GM18520 (cell line): Measurements from ENCODE around the gene CD209.
"Not testable (repeated sequence)": the region's sequence is repeated elsewhere in the genome, so short reads cannot be mapped to it uniquely, and the experiment has no call there.

Source experiments
- ATAC-seq: cut with Tn5 transposase; IDR thresholded peaks from one replicate; pipeline ENCODE4 v1.9.1; 2021; ENCODE audit not compliant: unreplicated experiment

Gene CD209, protein sequence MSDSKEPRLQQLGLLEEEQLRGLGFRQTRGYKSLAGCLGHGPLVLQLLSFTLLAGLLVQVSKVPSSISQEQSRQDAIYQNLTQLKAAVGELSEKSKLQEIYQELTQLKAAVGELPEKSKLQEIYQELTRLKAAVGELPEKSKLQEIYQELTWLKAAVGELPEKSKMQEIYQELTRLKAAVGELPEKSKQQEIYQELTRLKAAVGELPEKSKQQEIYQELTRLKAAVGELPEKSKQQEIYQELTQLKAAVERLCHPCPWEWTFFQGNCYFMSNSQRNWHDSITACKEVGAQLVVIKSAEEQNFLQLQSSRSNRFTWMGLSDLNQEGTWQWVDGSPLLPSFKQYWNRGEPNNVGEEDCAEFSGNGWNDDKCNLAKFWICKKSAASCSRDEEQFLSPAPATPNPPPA

DNA sequence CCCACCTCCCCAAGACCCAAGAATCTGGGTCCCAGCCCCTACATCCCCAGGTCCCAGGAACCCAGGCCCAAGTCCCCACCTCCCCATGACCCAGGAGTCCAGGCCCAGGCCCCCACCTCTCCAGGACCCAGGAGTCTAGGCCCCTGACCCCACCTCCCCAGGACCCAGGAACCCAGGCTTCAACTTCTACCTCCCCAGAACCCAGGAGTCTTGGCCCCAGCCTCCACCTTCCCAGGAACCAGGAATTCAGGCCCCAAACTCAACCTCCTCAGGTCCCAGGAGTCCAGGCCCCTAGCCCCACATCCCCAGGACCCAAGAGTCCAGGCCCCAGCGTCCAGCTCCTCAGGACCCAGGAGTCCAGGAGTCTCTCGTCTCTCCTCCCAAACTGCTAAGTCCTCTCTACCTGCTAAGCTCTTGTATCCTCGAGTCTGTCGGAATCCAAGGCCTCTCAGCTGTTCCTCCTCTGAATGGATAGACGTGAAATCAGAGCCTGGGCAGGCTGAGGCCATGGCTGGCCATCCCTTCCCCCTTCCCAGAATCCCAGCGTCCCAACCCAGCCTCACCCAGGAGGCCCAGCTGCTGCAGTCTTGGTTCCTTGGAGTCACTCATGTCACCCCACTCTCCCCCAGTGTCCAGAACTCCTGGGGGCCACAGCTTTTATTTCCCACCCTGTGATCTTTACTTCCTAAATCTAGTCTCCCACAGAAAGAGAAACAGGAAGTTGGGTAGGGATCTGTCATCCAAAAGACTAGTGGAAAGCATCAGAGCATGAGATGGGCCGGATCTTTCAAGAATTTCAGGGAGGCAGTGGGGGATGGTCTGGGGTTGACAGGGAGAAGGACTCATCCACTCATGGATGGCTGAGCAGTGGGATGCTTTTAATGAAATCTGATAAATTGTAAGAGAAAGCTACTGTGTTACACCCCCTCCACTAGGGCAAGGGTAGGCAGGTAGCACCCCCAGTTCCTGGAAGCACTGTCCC is at the start of gene CD209:
Gene CD209 (minus strand): TSS at position 632 of the 982 bp plus-strand sequence. CDS start 23 bp downstream, at position 609.
- ATAC-seq = no peak

DNA sequence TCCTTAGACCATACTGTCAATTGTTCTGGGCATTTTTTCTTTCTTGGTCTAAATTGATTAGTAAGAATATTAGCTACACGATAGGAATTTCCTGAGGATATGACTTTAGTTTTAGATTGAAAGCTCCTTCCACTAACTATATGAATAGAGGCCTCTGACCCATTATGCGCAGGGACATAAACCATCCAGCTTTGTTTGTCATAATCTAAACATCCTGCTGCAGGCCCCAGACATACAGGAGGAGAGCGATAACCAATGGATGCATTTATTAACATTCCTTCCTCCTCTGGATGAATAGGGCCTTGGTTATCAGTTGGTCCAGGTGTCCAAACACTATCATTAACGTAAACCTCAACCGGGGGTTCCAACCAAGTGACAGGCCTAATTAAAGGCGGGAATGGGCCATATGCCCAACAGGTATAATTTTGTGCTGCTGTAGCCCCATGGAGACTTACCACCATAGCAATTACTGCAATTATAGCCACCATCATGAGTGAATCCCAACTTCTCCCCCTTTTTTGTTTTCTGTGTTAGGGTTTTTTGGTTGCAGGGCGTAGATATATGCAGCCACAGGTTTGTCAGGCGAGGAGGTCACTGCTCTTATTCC is 48.3 kb upstream of the CD209 start:
- ATAC-seq = no peak

DNA sequence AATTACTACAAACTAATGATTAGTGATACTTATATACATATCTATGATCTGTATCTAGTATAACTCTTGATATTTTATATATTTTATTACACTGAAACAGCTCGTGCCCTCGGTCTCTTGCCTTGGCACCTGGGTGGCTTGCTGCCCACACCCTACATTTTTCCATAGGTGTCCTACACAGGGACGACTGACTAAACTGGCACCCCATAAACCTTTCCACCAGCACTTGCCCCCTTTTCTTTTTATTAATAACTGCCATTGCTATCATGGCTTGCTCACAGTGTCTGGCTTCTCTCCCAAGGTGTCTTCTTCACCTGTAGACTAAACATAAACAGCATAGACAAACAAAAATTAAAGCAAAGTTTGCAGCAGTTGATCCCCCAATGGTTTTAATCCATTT is 46.2 kb upstream of the CD209 start:
- no peak for ATAC-seq

DNA sequence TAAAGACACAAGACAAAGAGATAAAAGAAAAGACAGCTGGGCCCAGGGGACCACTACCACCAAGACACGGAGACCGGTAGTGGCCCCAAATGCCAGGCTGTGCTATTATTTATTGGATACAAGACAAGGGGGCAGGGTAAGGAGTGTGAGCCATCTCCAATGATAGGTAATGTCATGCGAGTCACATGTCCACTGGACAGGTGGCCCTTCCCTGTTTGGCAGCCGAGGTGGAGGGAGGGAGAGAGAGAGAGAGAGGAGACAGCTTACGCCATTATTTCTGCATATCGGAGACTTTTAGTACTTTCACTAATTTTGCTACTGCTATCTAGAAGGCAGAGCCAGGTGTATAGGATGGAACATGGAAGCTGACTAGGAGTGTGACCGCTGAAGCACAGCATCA is 45.4 kb upstream of the CD209 start:
- not testable (repeated sequence) for ATAC-seq

DNA sequence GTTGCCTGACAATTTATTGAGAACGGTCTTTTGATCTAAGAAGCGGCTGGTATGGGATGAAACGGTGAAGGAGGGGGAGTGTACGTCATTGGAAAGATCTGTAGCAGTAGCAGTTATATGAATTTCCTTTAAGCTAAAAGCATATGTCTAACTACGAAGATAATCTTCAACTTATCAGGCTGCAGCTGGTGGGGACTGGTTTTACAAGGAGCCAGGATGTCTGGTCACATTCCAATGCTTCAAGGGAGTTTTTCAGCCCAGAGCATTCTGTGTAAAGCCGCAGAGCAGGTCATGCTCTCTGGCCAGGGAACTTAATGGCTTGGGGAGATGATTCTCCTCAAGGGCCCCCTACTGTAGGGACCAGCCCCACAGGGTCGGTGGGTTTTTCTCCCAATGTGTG is 44.9 kb upstream of the CD209 start:
- ATAC-seq = no peak

DNA sequence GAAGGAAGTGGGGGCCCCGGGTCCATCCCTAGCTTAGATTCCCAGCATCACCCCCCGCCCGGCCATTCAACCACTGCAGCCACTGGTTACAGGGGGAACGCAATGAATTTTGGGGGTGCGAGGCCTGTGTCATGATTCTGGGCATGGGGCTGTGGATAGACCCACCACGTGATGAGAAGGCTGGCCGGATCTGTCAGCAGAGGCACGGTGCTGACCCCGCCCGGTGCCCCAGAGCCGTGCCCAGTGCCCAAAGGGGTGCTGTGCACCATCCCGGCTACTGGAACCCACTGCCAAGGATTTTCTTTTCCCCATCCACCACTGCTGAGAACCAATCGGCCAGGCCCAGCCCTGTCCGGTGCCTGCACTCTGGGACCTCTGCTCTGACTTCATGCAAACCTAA is 43.1 kb upstream of the CD209 start:
- ATAC-seq = no peak

DNA sequence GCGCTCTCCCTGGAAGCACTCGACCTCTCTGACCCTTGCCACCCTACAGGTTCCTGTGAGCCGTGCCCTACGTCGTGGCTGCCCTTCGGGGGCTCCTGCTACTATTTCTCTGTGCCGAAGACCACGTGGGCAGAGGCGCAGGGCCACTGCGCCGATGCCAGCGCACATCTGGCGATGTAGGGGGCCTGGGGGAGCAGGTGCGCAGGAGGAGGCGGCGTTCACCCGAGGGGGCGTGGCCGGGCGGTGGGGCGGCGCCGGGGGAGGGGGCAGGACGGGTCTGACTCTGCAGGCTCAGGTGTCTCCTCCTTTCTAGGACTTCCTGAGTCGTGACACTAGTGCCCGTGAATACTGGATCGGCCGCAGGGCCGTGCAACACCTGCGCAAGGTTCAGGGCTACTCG is 42.1 kb upstream of the CD209 start:
- no peak for ATAC-seq

DNA sequence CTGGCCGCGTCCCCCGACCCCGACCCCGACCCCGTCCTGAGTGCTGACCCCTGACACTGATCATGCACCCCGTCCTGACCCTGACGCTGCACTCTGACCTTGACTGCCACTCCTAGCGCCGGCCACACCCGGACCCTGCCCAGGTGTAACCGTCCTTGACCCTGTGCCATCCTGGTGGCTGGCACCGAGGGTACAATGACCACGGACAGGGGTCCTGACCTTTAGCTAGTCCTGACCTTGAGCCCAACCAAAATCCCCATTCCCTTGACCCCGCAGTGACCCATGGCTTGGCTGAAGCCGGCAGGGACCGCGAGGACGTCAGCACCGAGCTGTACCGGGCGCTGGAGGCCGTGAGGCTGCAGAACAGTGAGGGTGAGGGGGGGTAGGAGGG is 41.6 kb upstream of the CD209 start:
- no peak for ATAC-seq

DNA sequence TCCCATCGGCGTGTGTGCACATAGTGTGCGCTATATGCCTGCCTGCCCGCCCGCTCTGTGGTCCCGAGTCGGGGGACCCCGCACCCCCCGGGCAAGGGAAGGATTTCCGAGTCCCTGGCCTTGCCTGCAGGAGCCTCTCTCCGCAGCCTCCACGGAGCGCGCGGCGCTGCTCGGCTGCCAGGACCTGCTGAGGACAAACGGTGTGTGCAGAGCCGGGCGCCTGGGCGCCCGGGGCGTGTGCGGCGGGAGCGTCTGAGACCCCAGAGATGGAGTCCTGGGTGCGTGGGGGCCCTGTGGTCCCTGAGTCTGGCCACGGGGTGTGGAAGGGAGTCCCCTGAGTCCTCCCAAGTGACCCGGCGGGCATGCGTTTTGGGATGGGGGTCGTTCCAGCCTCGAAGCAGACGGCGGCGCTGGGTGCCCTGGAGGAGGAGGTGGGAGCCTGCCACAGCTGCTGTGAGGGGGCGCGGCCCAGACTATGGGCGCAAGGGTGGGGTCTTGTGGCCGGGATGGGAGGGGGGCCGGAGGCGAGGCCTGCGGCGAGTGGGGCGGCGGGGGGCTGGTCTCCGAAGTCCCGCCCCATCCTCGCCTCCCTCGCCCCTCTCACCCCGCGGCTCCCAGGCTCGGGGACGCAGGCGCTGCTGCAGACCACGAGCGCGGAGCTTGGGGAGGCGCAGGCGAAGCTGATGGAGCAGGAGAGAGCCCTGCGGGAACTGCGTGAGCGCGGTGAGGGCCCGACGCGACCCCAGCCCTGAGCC is 41.0 kb upstream of the CD209 start:
- no peak for ATAC-seq

DNA sequence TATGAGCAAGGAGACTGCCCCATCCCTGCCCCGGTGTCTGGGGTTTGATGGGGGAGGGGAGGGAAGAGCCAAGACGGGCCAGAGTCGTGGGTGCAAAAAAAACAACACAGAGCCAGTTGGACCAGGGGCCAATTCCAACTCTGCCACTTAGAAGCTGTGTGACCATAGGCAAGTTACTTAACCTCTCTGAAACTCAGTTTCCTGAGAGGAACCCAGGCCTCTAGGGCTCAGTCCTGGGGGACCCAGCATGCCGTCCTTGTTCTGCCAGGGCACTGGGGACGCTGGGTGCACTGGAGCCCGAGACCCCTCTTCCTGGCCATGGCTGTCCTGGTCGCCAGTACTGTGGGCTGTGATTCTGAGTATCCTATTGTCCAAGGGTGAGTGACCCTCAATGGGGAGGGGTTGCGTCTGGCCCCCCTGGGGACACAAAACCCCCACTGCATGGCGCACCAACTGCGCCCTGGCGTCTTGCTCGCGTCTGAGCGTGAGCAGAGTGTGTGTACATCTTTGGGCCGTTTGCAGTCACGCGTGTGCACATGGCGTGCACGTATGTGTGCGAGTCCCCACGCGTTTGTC is 40.4 kb upstream of the CD209 start:
- ATAC-seq = no peak

DNA sequence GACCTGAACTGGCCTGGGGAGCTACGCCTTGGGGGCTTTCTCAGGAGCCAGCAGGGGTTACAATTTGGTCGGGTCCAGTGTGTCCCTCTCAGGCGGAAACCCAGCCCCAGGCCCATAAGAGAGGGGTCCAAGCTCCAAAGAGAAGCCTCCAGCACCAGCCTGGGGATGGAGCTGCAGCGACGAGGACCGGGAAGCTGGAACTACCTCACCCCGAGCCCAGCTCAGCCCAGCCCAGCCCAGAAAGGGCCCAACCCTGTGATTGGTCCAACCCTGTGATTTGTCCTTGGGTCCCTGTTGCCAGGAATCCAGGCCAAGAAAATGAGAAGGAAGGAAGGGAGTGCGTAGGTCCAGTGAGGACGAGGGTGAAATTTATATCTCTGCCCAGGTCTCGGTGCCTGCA is 39.8 kb upstream of the CD209 start:
- no peak for ATAC-seq

DNA sequence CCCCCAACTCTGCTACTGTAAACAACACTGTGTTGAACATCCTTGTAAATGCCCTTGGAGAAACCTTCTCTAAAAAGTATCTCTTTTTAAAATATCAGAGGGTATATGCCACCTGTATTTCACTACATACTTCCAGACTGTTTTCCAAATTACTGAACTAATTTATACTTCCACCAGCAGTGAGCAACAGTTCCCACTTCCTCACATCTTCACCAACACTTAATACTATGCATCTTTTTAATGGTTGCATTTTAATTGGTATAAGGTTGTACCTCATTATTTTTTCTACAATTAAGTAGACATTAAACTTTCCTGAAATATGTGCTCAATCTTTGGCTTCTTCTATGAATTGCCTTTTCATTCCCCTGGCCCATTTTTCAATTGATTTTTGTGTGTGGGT is 37.5 kb upstream of the CD209 start:
- no peak for ATAC-seq

DNA sequence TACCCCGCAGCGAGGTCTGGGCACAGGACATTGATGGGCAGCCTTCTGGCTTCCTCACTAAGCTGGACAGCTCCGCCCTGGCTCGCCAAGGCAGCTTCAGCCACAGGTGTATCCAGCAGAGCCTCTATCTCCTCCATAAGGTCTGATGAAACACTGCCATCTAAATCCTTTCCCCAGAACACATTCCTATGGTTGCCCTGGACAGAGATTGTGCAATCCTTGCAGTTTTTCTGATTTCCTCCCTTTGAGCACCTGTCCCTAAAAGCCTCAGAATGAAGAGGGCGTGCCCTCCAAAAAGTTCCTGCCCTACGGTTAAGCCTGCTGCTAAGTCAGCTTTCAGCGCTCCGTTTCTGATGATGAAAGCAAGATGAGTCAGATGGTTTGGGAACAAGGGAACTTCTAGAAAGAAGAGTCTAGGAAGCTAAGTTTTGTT is 36.7 kb upstream of the CD209 start:
- ATAC-seq = no peak

DNA sequence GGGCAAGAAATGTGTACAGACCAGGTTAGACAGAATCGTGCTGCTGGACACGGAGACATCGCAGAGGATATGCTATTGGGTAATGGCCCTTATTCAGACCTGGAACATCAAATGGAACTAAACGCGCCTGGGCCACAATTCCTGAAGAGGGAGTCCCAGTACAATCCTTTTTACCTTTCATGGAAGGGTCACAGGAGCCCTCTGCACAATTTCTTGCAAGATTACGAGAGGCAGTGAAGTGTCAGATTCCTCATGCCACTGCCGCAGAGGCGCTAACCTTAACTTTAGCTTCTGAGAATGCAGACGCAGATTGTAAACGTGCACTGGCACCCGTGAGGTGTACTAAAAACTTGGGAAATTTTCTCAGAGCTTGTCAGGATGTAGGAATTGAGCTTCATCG is 33.8 kb upstream of the CD209 start:
- no peak for ATAC-seq

DNA sequence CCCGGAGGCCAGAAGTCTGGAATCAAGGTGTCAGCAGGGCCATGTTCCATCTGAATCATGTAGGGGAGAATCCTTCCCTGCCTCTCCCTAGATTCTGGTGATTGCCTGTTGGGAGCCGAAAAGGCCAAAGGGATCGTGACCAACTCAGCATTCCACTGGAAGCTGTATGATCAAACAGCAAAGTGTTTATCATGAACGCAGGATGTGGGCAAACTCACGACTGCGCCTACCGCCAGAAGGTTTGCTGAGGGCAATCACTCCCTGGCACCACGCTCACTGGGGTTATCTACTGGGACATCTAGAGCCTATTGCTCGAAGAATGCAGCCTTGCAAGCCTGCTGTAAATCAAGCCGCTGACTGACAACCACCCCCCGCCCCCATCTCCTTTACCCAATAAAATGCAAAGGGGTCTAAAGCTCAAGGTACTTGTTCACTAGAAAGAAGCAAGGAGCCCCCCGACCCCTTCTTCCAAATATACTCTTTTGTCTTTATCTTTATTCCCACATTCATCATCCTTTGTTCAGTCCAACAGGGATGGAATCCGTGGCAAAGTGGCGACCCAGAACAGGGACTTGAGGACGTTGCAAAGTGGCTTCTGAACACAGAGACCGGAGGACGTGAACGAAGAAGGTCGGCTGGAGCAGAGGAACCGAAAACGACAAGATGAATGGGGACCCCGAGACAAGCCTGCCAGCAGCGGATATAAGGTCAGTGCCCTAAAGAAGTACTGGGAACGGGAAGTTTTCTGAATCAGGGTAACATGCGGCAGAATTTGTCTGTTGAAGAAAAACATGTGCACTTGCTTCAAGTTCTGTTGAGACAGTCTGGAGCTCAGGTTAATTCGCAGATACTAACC is 32.5 kb upstream of the CD209 start:
- ATAC-seq = no peak

DNA sequence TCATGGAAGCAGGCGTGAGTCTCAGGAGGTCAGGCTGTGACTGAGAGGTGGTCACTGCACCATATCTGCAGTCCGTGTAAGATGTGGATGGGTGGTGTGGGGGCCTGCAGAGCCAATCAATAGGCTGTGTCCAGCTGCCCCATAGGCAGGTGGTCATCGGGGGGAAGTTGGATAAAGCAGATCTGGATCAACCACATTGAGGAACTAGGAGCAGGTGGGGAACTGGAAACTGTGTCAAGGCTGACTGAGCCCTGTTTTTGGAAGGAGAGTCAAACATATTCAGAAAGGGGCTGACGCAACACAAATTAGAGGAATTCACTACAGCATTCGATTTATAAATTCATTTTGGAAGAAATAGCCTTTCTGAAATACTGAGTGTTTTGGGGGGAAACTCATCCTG is 30.7 kb upstream of the CD209 start:
- ATAC-seq = no peak

DNA sequence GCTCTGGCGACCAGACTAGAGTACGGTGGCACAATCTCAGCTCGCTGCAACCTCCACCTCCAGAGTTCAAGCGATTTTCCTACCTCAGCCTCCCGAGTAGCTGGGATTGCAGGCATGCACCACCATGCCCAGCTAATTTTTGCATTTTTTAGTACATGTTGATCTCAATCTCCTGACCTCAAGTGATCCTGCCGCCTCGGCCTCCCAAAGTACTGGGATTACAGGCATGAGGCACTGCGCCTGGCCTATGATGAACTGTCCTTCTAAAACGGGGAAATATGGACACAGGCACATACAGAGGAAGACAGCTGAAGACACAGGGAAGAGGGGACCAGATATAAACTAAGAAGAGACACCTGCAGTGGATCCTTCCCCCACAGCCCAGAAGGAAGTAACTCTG is 28.4 kb upstream of the CD209 start:
- no peak for ATAC-seq

DNA sequence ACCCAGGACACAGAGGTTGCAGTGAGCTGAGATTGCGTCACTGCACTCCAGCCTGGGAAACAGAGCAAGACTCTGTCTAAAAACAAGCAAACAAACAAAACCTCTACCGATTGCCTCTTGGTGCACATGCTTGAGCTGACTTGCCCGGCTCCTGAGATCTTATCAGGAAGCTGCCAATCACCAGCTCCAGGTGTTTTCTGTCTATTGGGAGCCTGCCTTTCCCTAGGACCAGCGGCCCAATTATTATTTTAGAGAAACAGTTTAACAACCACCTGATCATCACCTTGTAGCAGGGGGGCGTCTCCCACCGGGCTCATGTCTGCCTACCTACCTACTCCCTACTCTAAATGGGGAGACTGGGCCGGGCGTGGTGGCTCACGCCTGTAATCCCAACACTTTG is 26.5 kb upstream of the CD209 start:
- ATAC-seq = no peak

DNA sequence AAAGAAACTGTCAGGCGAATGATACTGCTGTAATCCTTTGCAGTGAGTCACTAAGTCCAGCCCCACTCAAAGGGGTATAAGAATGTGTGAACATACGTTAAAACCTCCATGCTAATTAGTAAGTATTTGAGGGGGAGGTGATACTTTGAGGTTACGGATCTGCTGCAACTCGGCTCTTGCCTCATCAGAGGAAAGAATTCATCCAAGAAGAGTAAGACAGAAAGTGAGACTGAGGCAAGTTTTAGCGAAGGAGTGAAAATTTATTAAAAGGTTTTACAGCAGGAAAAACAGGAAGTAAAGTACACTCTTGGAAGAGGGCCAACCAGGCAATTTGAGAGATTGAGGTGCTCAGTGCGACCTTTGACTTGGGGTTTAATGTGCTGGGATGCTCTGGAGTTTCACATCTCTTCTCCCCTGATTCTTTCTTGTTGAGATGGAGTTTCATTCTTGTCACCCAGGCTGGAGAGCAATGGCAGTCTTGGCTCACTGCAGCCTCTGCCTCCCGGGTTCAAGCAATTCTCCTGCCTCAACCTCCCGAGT is 25.5 kb upstream of the CD209 start:
- no peak for ATAC-seq
